Activated CD4-positive, alpha-beta T cell treated with anti-CD3 and anti-CD28 coated beads, Interleukin-2, amount 10 ng/mL, durations not matched to agents 7 days and 5 days (primary cell): Measurements from ENCODE around the gene FOXO6. TPM values are rescaled to one million over a fixed set of nuclear protein-coding genes. Genes with fewer than 3 reads are reported as not detected.

Experiments used
- CTCF ChIA-PET: fragments of 350-600 bp; sonication (Branson Sonifier 250); formaldehyde crosslinking; loops from one replicate; lab custom pipeline; 2021; ENCODE audit warnings: antibody characterized with exemption; lab: Charles Lee
- POLR2A ChIA-PET: fragments of 350-600 bp; sonication (Branson Sonifier 250); formaldehyde crosslinking; loops from one replicate; lab custom pipeline; 2021; ENCODE audit warnings: antibody characterized with exemption; lab: Charles Lee
- DNase-seq: peaks from one replicate; pipeline ENCODE4 v3.0.0-alpha.2; 2020
- H3K27ac Mint-ChIP-seq: one replicate; pipeline ENCODE4 v1.8.0; 2021; ENCODE audit warnings: mild to moderate bottlenecking, moderate library complexity, mixed read lengths
- H3K27me3 Mint-ChIP-seq: one replicate; pipeline ENCODE4 v1.8.0; 2021; ENCODE audit warnings: mixed read lengths
- H3K36me3 Mint-ChIP-seq: one replicate; pipeline ENCODE4 v1.8.0; 2021; ENCODE audit warnings: low read depth, mixed read lengths
- H3K4me1 Mint-ChIP-seq: one replicate; pipeline ENCODE4 v1.8.0; 2021; ENCODE audit warnings: mixed read lengths
- H3K4me3 Mint-ChIP-seq: one replicate; pipeline ENCODE4 v1.8.0; 2021; ENCODE audit warnings: mild to moderate bottlenecking, moderate library complexity, mixed read lengths
- H3K9me3 Mint-ChIP-seq: one replicate; pipeline ENCODE4 v1.8.0; 2021; ENCODE audit warnings: mixed read lengths
- total RNA-seq, 2 experiments: library from RNA; stranded (reverse); gene quantifications; one replicate each; pipeline ENCODE4 v1.2.3, GENCODE V29; 2021

FOXO6 gene
- total RNA-seq, 2 experiments from 2014 or later = not detected

- peaks cover 11% of the 10 kb centered on the region for H3K4me1 Mint-ChIP-seq
- DNase-seq = no peak
Observed at GRCh38 chr1:41347276-41347675, 14.0 kb upstream of the FOXO6 start.

GRCh38 chr1:41348394-41348793, 12.8 kb upstream of the FOXO6 start:
- H3K36me3 Mint-ChIP-seq = no peaks in the 10 kb centered on the region
- POLR2A ChIA-PET = no interaction called here
- H3K9me3 Mint-ChIP-seq = no peaks in the 10 kb centered on the region
- no peak overlapping the region for H3K27ac Mint-ChIP-seq
- H3K4me1 Mint-ChIP-seq = peaks cover 11% of the 10 kb centered on the region
- H3K4me3 Mint-ChIP-seq = no peak overlapping the region
- no peak for DNase-seq
- H3K27me3 Mint-ChIP-seq = no peaks in the 10 kb centered on the region
- CTCF ChIA-PET = no interaction called here

More at GRCh38 chr1:41347276-41347675, 14.0 kb upstream of the FOXO6 start:
- Mint-ChIP-seq H3K4me3 (no peak overlapping the region), H3K9me3 (no peaks in the 10 kb centered on the region), H3K27ac (no peak overlapping the region), H3K27me3 (no peaks in the 10 kb centered on the region), H3K36me3 (no peaks in the 10 kb centered on the region)
- ChIA-PET POLR2A (no interaction called here), CTCF (no interaction called here)

GRCh38 chr1:41349361-41350054, 11.7 kb upstream of the FOXO6 start:
- no peak overlapping the region for H3K27ac Mint-ChIP-seq
- H3K4me1 Mint-ChIP-seq = peaks cover 4% of the 10 kb centered on the region
- POLR2A ChIA-PET = no interaction called here
- no peaks in the 10 kb centered on the region for H3K9me3 Mint-ChIP-seq
- H3K27me3 Mint-ChIP-seq = no peaks in the 10 kb centered on the region
- CTCF ChIA-PET = no interaction called here
- no peaks in the 10 kb centered on the region for H3K36me3 Mint-ChIP-seq
- DNase-seq = no peak
- H3K4me3 Mint-ChIP-seq = no peak overlapping the region

GRCh38 chr1:41350055-41350378, 11.2 kb upstream of the FOXO6 start:
- ChIA-PET POLR2A (no interaction called here), CTCF (no interaction called here)
- no peaks in the 10 kb centered on the region for H3K27me3 Mint-ChIP-seq
- H3K27ac Mint-ChIP-seq = no peak overlapping the region
- H3K36me3 Mint-ChIP-seq = no peaks in the 10 kb centered on the region
- H3K4me1 Mint-ChIP-seq = no peaks in the 10 kb centered on the region
- H3K9me3 Mint-ChIP-seq = no peaks in the 10 kb centered on the region
- no peak for DNase-seq
- no peak overlapping the region for H3K4me3 Mint-ChIP-seq

GRCh38 chr1:41351262-41352151, 9.7 kb upstream of the FOXO6 start:
- H3K4me3 Mint-ChIP-seq = no peak overlapping the region
- CTCF ChIA-PET = interaction anchor here (1.1 kb wide), 1 partner anchor 26 kb away, joined by 3 read pairs; no protein-coding TSS in a partner anchor
- no peaks in the 10 kb centered on the region for H3K36me3 Mint-ChIP-seq
- no peak overlapping the region for H3K27ac Mint-ChIP-seq
- H3K9me3 Mint-ChIP-seq = no peaks in the 10 kb centered on the region
- H3K4me1 Mint-ChIP-seq = no peaks in the 10 kb centered on the region
- POLR2A ChIA-PET = no interaction called here
- no peak for DNase-seq
- H3K27me3 Mint-ChIP-seq = no peaks in the 10 kb centered on the region

- H3K9me3 Mint-ChIP-seq = no peaks in the 10 kb centered on the region
- DNase-seq = no peak
- H3K27ac Mint-ChIP-seq = no peak overlapping the region
- ChIA-PET CTCF (interaction anchor here (1.4 kb wide), 1 partner anchor 11 kb away, joined by 3 read pairs; no protein-coding TSS in a partner anchor), POLR2A (no interaction called here)
- H3K4me1 Mint-ChIP-seq = no peaks in the 10 kb centered on the region
- peaks cover 9% of the 10 kb centered on the region for H3K27me3 Mint-ChIP-seq
- H3K4me3 Mint-ChIP-seq = no peak overlapping the region
- H3K36me3 Mint-ChIP-seq = no peaks in the 10 kb centered on the region
Observed at GRCh38 chr1:41353744-41354143, 7.5 kb upstream of the FOXO6 start.

- no peaks in the 10 kb centered on the region for H3K4me1 Mint-ChIP-seq
- peaks cover 10% of the 10 kb centered on the region for H3K27me3 Mint-ChIP-seq
- DNase-seq = no peak
- no peak overlapping the region for H3K4me3 Mint-ChIP-seq
- H3K9me3 Mint-ChIP-seq = no peaks in the 10 kb centered on the region
- H3K27ac Mint-ChIP-seq = no peak overlapping the region
- H3K36me3 Mint-ChIP-seq = no peaks in the 10 kb centered on the region
- ChIA-PET POLR2A (no interaction called here), CTCF (interaction anchor here (0.7 to 1.4 kb wide), 3 partner anchors 9 to 289 kb away, joined by 3 to 5 read pairs (median 3); no protein-coding TSS in a partner anchor)
Observed at GRCh38 chr1:41354956-41355355, 6.3 kb upstream of the FOXO6 start.

GRCh38 chr1:41355356-41355755, 5.9 kb upstream of the FOXO6 start:
- no peak for DNase-seq
- Mint-ChIP-seq H3K27ac (no peak overlapping the region), H3K9me3 (no peaks in the 10 kb centered on the region), H3K36me3 (no peaks in the 10 kb centered on the region), H3K27me3 (peaks cover 10% of the 10 kb centered on the region), H3K4me3 (no peak overlapping the region), H3K4me1 (no peaks in the 10 kb centered on the region)
- POLR2A ChIA-PET = no interaction called here
- CTCF ChIA-PET = interaction anchor here (0.7 to 1.4 kb wide), 3 partner anchors 9 to 289 kb away, joined by 3 to 5 read pairs (median 3); no protein-coding TSS in a partner anchor

- Mint-ChIP-seq H3K4me1 (peaks cover 3% of the 10 kb centered on the region), H3K27ac (no peak overlapping the region), H3K36me3 (no peaks in the 10 kb centered on the region), H3K27me3 (peaks cover 10% of the 10 kb centered on the region), H3K9me3 (no peaks in the 10 kb centered on the region), H3K4me3 (no peak overlapping the region)
- no peak for DNase-seq
- POLR2A ChIA-PET = no interaction called here
- CTCF ChIA-PET = interaction anchor here (0.7 kb wide), 1 partner anchor 15 kb away, joined by 5 read pairs; no protein-coding TSS in a partner anchor
Observed at GRCh38 chr1:41355761-41356160, 5.5 kb upstream of the FOXO6 start.

- H3K27ac Mint-ChIP-seq = no peak overlapping the region
- peaks cover 10% of the 10 kb centered on the region for H3K27me3 Mint-ChIP-seq
- ChIA-PET CTCF (no interaction called here), POLR2A (no interaction called here)
- H3K4me1 Mint-ChIP-seq = peaks cover 4% of the 10 kb centered on the region
- no peaks in the 10 kb centered on the region for H3K36me3 Mint-ChIP-seq
- H3K9me3 Mint-ChIP-seq = no peaks in the 10 kb centered on the region
- H3K4me3 Mint-ChIP-seq = no peak overlapping the region
- DNase-seq = no peak
Observed at GRCh38 chr1:41356752-41357151, 4.5 kb upstream of the FOXO6 start.

- no peaks in the 10 kb centered on the region for H3K36me3 Mint-ChIP-seq
- no peaks in the 10 kb centered on the region for H3K9me3 Mint-ChIP-seq
- ChIA-PET CTCF (no interaction called here), POLR2A (no interaction called here)
- peaks cover 16% of the 10 kb centered on the region for H3K27me3 Mint-ChIP-seq
- no peak overlapping the region for H3K27ac Mint-ChIP-seq
- H3K4me3 Mint-ChIP-seq = no peak overlapping the region
- H3K4me1 Mint-ChIP-seq = peaks cover 4% of the 10 kb centered on the region
- DNase-seq = no peak
Observed at GRCh38 chr1:41357451-41358101, 3.7 kb upstream of the FOXO6 start.

- Mint-ChIP-seq H3K36me3 (no peaks in the 10 kb centered on the region), H3K27ac (peak overlapping the region; percentile 39), H3K4me1 (peaks cover 4% of the 10 kb centered on the region), H3K9me3 (no peaks in the 10 kb centered on the region), H3K27me3 (peaks cover 24% of the 10 kb centered on the region), H3K4me3 (no peak overlapping the region)
- no peak for DNase-seq
- CTCF ChIA-PET = interaction anchor here (0.9 kb wide), 1 partner anchor 10 kb away, joined by 3 read pairs; no protein-coding TSS in a partner anchor
- POLR2A ChIA-PET = no interaction called here
Observed at GRCh38 chr1:41358131-41359021, 2.9 kb upstream of the FOXO6 start.
